GM13976 (cell line): Measurements from ENCODE around the gene DENND4C.

Experiments used
- DNase-seq: peaks from one replicate; pipeline ENCODE4 v3.0.0; 2012; ENCODE audit warnings: low spot score
- in situ Hi-C: fragments of 300-500 bp; cut with MboI; formaldehyde crosslinking; loops from one replicate; pipeline ENCODE4 v1.12.0; 2022; ENCODE audit warnings: low sequenced_read_pairs, mixed read lengths, inconsistent platforms; ENCODE audit not compliant: unreplicated experiment
- TF ChIP-seq, protein P1 (sequence below): IDR thresholded peaks from 2 replicates; pipeline ENCODE4 v1.5.1; 2012; ENCODE audit warnings: borderline replicate concordance, mild to moderate bottlenecking; ENCODE audit not compliant: insufficient read depth; ENCODE audit errors: extremely low read depth, missing control alignments, control extremely low read depth

The DENND4C gene

DNA sequence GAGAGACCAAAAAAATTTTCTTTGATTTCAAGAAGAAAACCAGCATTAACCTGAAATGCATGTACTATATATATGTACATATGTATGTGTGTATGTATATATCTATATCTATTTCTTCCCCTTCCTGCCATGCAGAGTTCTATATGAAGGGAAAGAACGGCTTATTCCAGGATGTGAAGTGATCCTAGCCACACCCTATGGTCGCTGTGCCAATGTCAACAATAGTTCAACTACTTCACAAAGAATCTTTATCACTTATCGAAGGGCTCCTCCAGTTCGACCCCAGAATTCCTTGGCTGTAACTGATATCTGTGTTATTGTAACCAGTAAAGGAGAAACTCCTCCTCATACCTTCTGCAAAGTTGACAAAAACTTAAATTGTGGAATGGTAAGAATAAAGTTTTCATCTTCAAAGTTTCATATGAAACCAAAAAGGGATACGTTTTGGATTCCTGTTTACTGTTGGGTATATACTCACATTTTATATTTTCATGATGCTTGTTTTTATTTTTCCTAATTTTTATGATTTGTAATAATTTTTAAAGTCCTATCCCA, 56.2 kb downstream of the DENND4C start:
- DNase-seq = no peak
- in situ Hi-C loops = no loop called here
- TF ChIP-seq, protein P1, sequence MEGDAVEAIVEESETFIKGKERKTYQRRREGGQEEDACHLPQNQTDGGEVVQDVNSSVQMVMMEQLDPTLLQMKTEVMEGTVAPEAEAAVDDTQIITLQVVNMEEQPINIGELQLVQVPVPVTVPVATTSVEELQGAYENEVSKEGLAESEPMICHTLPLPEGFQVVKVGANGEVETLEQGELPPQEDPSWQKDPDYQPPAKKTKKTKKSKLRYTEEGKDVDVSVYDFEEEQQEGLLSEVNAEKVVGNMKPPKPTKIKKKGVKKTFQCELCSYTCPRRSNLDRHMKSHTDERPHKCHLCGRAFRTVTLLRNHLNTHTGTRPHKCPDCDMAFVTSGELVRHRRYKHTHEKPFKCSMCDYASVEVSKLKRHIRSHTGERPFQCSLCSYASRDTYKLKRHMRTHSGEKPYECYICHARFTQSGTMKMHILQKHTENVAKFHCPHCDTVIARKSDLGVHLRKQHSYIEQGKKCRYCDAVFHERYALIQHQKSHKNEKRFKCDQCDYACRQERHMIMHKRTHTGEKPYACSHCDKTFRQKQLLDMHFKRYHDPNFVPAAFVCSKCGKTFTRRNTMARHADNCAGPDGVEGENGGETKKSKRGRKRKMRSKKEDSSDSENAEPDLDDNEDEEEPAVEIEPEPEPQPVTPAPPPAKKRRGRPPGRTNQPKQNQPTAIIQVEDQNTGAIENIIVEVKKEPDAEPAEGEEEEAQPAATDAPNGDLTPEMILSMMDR = no peak

DNA sequence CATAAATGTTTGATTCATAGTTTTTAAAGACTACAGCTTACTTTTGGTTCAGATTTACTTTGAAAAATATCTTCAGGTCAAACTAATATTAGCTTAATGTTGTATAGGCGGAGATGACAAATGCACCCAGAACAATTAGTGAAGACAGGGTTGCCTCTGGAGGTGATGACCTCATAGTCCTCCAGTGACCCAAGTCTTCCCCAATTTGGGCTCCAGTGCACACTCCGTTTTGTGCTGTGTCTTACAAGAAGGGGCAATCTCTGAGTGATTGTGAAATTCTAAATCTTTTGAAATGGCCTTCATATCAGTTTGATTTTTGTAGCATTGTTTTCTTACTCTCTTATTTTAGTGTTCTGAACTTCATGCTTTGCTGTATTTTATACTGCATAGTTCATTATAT, 57.6 kb downstream of the DENND4C start:
- DNase-seq = no peak
- TF ChIP-seq, protein P1 = no peak

DNA sequence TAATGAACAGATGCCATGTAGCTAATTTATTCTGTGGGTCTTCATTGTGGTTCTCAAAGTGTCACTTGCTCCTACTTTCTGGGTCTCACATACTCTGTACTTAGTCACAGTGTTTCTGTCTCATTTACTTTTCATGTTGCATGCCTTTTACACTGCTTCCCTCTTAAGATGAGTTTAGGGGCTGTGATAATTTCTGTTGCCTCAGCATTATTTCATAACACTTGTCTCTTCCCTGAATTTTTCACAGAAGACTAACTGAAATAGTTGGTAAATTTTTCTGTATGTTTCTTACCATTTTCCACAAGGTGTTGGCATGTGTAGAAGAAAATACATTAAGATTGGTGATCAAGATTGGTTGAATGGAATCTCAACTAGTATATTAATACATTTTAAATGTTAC, 59.6 kb downstream of the DENND4C start:
- DNase-seq = no peak
- in situ Hi-C loops = no loop called here
- TF ChIP-seq, protein P1 = no peak

More for the DNA sequence above, 57.6 kb downstream of the DENND4C start:
- in situ Hi-C loops = no loop called here

DNA sequence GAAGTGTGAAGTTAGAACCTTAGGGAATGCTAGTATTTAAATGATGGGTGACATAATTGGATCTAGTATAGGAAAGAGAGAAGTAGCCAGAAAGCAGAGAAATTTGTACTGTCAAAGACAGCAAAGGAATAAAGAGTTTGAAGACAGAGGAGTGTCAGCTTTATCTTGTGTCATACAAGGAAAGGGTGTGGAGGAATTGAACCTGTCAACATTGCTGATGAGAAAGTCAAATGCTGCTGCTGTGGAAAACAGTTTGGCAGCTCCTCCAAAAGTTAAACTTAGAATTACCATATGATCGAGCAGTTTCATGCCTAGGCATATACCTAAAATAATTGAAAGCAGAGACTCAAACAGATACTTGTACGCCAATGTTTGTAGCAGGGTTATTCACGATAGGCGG, 63.7 kb downstream of the DENND4C start:
- TF ChIP-seq, protein P1 = no peak
- DNase-seq = no peak
- in situ Hi-C loops = no loop called here

DNA sequence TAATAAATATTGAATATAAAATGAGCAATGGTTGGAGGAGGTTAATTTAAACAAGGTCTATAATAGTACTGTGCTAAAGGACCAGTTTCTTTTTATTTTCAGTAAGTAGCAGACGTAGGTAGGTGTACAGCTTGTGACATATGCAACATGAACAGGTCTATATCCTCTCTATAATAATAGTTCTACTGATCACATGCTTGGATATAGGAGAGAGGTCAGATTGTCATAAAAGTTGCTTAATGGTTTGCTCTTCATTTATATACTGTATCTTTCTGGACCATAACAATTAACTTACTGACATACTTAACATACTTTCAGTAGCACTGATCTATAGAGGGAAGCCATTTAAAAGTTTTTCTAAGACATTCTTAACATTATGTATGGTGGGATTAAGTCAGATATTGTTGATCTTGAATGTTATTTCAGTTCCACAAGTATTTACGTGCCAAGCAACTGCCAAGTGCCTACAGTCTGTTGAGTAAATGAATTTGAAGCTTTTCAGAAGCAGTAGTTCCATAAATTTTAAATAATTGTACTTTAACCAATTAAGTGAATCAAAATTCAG, 68.0 kb downstream of the DENND4C start:
- no peak for DNase-seq
- TF ChIP-seq, protein P1 = no peak
- in situ Hi-C loops = no loop called here

DNA sequence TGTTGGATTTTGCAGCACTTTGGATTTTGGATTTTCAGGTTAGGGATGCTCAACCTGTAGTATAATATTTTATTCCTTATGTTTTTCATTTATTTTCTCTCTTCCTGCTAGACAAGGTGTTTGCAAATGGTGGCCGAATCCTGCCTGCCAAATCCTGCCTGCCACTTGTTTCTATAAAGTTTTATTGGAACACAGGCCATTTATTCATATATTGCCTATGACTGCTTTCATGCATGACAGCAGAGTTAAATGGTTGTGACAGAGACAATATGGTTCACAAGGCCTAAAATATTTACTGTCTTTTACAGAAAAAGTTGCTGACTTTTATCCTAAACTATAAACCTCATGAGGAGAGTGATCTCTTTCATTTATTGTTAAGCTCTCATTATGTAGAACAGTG, 72.7 kb downstream of the DENND4C start:
- in situ Hi-C loops = no loop called here
- no peak for DNase-seq
- TF ChIP-seq, protein P1 = no peak
